ENCODE measurements around the gene ANKS1B. TPM values are rescaled to one million over a fixed set of nuclear protein-coding genes. Genes with fewer than 3 reads are reported as not detected.

The ANKS1B gene
- total and polyA plus RNA-seq, 4 experiments from 2014 or later = 0.28 to 0.55 TPM; not detected in 2

- ChIA-PET POLR2A (ENCODE audit: partially characterized antibody) (no interaction called here), CTCF (ENCODE audit: partially characterized antibody) (no interaction called here)
- Mint-ChIP-seq H3K36me3 (no peaks in the 10 kb centered on the region), H3K27me3 (peaks cover 2 to 3% of the 10 kb centered on the region in 2 donors), H3K4me3 (no peak overlapping the region), H3K27ac (no peak overlapping the region), H3K4me1 (no peaks in the 10 kb centered on the region), H3K9me3 (peaks cover 0 to 6% (median 0%) of the 10 kb centered on the region in 8 donors)
- H3K9me3 ChIP-seq (ENCODE audit: control insufficient read depth in 1 of 2, low read length in 2 of 2) = no peaks in the 10 kb centered on the region
- DNase-seq = no peak
- H3K4me3 ChIP-seq (ENCODE audit: low read length in 2 of 2) = no peak overlapping the region
- intact Hi-C loops (cut with micrococcal nuclease) = no loop called here
- no peaks in the 10 kb centered on the region for H3K36me3 ChIP-seq (ENCODE audit: insufficient read depth, low read length)
- no peaks in the 10 kb centered on the region for H3K27me3 ChIP-seq (ENCODE audit: insufficient read depth, low read length)
- H3K27ac ChIP-seq (ENCODE audit: low read depth, low read length) = no peak overlapping the region
- no peaks in the 10 kb centered on the region for H3K4me1 ChIP-seq (ENCODE audit: insufficient read depth, low read length)
Measured at GRCh38 chr12:98903875-98904274, 1080.9 kb downstream of the ANKS1B start.

- no peak for DNase-seq
- H3K9me3 Mint-ChIP-seq = peaks cover 0 to 2% (median 0%) of the 10 kb centered on the region in 8 donors
- Histone ChIP-seq H3K36me3 (ENCODE audit: insufficient read depth, low read length) (no peaks in the 10 kb centered on the region), H3K9me3 (ENCODE audit: control insufficient read depth in 1 of 2, low read length in 2 of 2) (no peaks in the 10 kb centered on the region), H3K4me3 (ENCODE audit: low read length in 2 of 2) (no peak overlapping the region), H3K27me3 (ENCODE audit: insufficient read depth, low read length) (peaks cover 5% of the 10 kb centered on the region), H3K27ac (ENCODE audit: low read depth, low read length) (no peak overlapping the region), H3K4me1 (ENCODE audit: insufficient read depth, low read length) (no peaks in the 10 kb centered on the region)
- POLR2A ChIA-PET (ENCODE audit: partially characterized antibody) = interaction anchor here (0.6 kb wide), 1 partner anchor 27 kb away, joined by 3 read pairs; no protein-coding TSS in a partner anchor
- no peaks in the 10 kb centered on the region for H3K36me3 Mint-ChIP-seq
- CTCF ChIA-PET (ENCODE audit: partially characterized antibody) = no interaction called here
- intact Hi-C loops (cut with micrococcal nuclease) = no loop called here
- no peak overlapping the region for H3K27ac Mint-ChIP-seq
- no peaks in the 10 kb centered on the region for H3K4me1 Mint-ChIP-seq
- H3K4me3 Mint-ChIP-seq = no peak overlapping the region
- peaks cover 15% of the 10 kb centered on the region in 2 donors for H3K27me3 Mint-ChIP-seq
Measured at GRCh38 chr12:98901189-98901588, 1083.5 kb downstream of the ANKS1B start.

DNA sequence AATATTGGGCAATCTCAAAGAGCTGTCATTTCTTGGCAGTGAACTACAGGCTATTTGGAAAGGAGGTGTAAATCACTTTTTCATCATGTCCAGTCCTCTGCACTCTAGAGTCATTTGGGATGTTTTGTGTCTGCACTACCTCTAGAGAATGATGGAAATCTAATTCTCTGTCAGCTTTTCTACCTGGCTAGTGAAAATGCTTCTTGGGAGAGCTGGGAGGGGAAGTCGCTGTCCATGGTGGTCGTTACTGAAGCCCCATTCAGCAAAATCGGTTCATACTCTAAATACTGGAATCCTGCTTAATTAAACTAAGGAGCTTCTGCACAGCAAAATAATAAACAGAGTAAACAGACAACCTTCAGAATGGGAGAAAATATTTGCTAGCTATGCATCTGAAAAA, 1087.8 kb downstream of the ANKS1B start:
- H3K9me3 Mint-ChIP-seq = peaks cover 0 to 2% (median 0%) of the 10 kb centered on the region in 8 donors
- no peaks in the 10 kb centered on the region for H3K9me3 ChIP-seq (ENCODE audit: control insufficient read depth in 1 of 2, low read length in 2 of 2)
- no peak overlapping the region for H3K4me3 ChIP-seq (ENCODE audit: low read length in 2 of 2)
- H3K27ac Mint-ChIP-seq = no peak overlapping the region
- no peak overlapping the region for H3K27ac ChIP-seq (ENCODE audit: low read depth, low read length)
- POLR2A ChIA-PET (ENCODE audit: partially characterized antibody) = no interaction called here
- no peak overlapping the region for H3K4me3 Mint-ChIP-seq
- CTCF ChIA-PET (ENCODE audit: partially characterized antibody) = no interaction called here
- peaks cover 0 to 10% (median 2%) of the 10 kb centered on the region in 4 donors for H3K4me1 Mint-ChIP-seq
- H3K4me1 ChIP-seq (ENCODE audit: insufficient read depth, low read length) = no peaks in the 10 kb centered on the region
- intact Hi-C loops (cut with micrococcal nuclease) = no loop called here
- peaks cover 17% of the 10 kb centered on the region for H3K27me3 ChIP-seq (ENCODE audit: insufficient read depth, low read length)
- no peak for DNase-seq
- H3K27me3 Mint-ChIP-seq = peaks cover 32 to 41% of the 10 kb centered on the region in 2 donors
- H3K36me3 ChIP-seq (ENCODE audit: insufficient read depth, low read length) = no peaks in the 10 kb centered on the region
- H3K36me3 Mint-ChIP-seq = no peaks in the 10 kb centered on the region

GRCh38 chr12:98895086-98895651, 1089.6 kb downstream of the ANKS1B start:
- no peaks in the 10 kb centered on the region for H3K4me1 ChIP-seq (ENCODE audit: insufficient read depth, low read length)
- DNase-seq = no peak
- H3K27ac ChIP-seq (ENCODE audit: low read depth, low read length) = no peak overlapping the region
- Mint-ChIP-seq H3K27me3 (peaks cover 34 to 44% of the 10 kb centered on the region in 2 donors), H3K9me3 (no peaks in the 10 kb centered on the region), H3K4me3 (no peak overlapping the region), H3K27ac (no peak overlapping the region), H3K36me3 (no peaks in the 10 kb centered on the region), H3K4me1 (peaks cover 0 to 10% (median 2%) of the 10 kb centered on the region in 4 donors)
- peaks cover 20% of the 10 kb centered on the region for H3K27me3 ChIP-seq (ENCODE audit: insufficient read depth, low read length)
- POLR2A ChIA-PET (ENCODE audit: partially characterized antibody) = no interaction called here
- H3K9me3 ChIP-seq (ENCODE audit: control insufficient read depth in 1 of 2, low read length in 2 of 2) = no peaks in the 10 kb centered on the region
- no peaks in the 10 kb centered on the region for H3K36me3 ChIP-seq (ENCODE audit: insufficient read depth, low read length)
- CTCF ChIA-PET (ENCODE audit: partially characterized antibody) = no interaction called here
- intact Hi-C loops (cut with micrococcal nuclease) = no loop called here
- H3K4me3 ChIP-seq (ENCODE audit: low read length in 2 of 2) = no peak overlapping the region

- POLR2A ChIA-PET (ENCODE audit: partially characterized antibody) = no interaction called here
- H3K27ac Mint-ChIP-seq = no peak overlapping the region
- CTCF ChIA-PET (ENCODE audit: partially characterized antibody) = no interaction called here
- Histone ChIP-seq H3K9me3 (ENCODE audit: control insufficient read depth in 1 of 2, low read length in 2 of 2) (no peaks in the 10 kb centered on the region), H3K4me3 (ENCODE audit: low read length in 2 of 2) (no peak overlapping the region), H3K27me3 (ENCODE audit: insufficient read depth, low read length) (peaks cover 20% of the 10 kb centered on the region), H3K27ac (ENCODE audit: low read depth, low read length) (no peak overlapping the region), H3K36me3 (ENCODE audit: insufficient read depth, low read length) (no peaks in the 10 kb centered on the region), H3K4me1 (ENCODE audit: insufficient read depth, low read length) (no peaks in the 10 kb centered on the region)
- H3K4me1 Mint-ChIP-seq = peaks cover 0 to 10% (median 2%) of the 10 kb centered on the region in 4 donors
- intact Hi-C loops (cut with micrococcal nuclease) = no loop called here
- H3K9me3 Mint-ChIP-seq = no peaks in the 10 kb centered on the region
- no peak for DNase-seq
- no peak overlapping the region for H3K4me3 Mint-ChIP-seq
- H3K27me3 Mint-ChIP-seq = peaks cover 34 to 44% of the 10 kb centered on the region in 2 donors
- H3K36me3 Mint-ChIP-seq = no peaks in the 10 kb centered on the region
Measured at GRCh38 chr12:98894412-98895085, 1090.2 kb downstream of the ANKS1B start.

DNA sequence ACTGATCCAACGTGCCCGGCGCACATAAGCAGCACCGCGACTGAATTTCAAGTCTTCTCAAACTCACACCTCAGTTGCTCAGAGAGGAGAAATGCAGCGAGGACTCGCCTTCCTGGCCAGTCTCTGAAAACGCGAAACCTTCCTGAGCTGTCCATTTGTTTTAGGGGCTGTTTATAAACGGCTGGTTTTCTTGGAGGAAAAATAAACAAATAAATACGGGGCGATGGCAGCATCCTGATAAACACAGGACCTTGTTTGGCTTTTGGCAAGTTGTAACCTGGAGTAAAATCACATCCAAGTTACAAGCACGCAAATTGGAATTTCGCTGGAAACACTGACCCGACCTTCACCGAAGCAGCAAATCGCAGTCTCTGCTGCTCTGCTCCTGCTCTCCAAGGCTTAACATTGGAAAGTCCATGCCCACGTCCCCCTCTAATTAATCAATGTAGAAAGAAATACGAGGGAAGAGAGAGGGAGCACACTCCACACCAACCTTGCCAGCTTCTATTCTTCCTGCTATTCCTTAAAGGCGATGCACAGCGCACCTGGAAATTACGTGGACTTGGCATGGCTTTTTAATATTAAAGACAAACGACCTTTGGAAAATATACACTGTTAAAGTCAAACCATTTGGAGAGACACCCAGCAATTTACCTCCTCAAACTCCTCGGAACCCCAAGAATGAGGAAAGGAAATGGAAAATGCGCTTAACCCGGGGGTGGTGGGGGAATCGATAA, 1090.9 kb downstream of the ANKS1B start:
- H3K27me3 ChIP-seq (ENCODE audit: insufficient read depth, low read length) = peaks cover 20% of the 10 kb centered on the region
- DNase-seq = no peak

DNA sequence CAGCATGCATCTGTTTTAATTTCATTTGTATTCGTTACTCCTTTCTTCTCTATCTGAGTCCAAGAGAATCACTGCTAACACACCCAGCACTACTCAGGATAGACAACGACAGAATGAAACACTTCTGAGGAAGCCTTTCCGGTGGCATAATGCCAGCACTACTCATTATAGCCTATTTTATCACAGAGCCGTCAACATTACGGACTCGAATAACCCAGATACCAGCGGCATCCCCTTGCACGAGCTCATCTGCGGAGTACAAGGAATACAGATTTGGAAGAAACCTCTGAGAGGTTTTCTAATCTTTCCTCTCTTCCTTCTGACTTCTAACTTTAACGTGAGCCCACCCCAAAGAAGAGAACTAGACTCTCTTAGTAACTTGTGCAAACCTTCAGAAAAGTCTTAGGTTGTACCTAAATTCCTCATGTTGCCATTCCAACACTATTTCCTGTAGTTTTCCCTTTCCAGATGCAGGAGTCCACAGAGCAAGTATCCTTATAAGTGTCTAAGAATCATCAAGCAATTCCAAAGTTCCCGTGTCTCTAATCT, 1091.5 kb downstream of the ANKS1B start:
- H3K4me3 Mint-ChIP-seq = no peak overlapping the region
- Histone ChIP-seq H3K9me3 (ENCODE audit: control insufficient read depth in 1 of 2, low read length in 2 of 2) (no peaks in the 10 kb centered on the region), H3K27ac (ENCODE audit: low read depth, low read length) (no peak overlapping the region), H3K4me3 (ENCODE audit: low read length in 2 of 2) (no peak overlapping the region), H3K4me1 (ENCODE audit: insufficient read depth, low read length) (no peaks in the 10 kb centered on the region), H3K36me3 (ENCODE audit: insufficient read depth, low read length) (no peaks in the 10 kb centered on the region), H3K27me3 (ENCODE audit: insufficient read depth, low read length) (peaks cover 20% of the 10 kb centered on the region)
- H3K27me3 Mint-ChIP-seq = peaks cover 37 to 50% of the 10 kb centered on the region in 2 donors
- intact Hi-C loops (cut with micrococcal nuclease) = no loop called here
- H3K27ac Mint-ChIP-seq = no peak overlapping the region
- DNase-seq = no peak
- POLR2A ChIA-PET (ENCODE audit: partially characterized antibody) = no interaction called here
- peaks cover 0 to 10% (median 2%) of the 10 kb centered on the region in 4 donors for H3K4me1 Mint-ChIP-seq
- H3K9me3 Mint-ChIP-seq = no peaks in the 10 kb centered on the region
- no peaks in the 10 kb centered on the region for H3K36me3 Mint-ChIP-seq
- CTCF ChIA-PET (ENCODE audit: partially characterized antibody) = no interaction called here

More for the DNA sequence above, 1090.9 kb downstream of the ANKS1B start:
- Histone ChIP-seq H3K4me3 (ENCODE audit: low read length in 2 of 2) (no peak overlapping the region), H3K9me3 (ENCODE audit: control insufficient read depth in 1 of 2, low read length in 2 of 2) (no peaks in the 10 kb centered on the region), H3K4me1 (ENCODE audit: insufficient read depth, low read length) (no peaks in the 10 kb centered on the region), H3K27ac (ENCODE audit: low read depth, low read length) (no peak overlapping the region), H3K36me3 (ENCODE audit: insufficient read depth, low read length) (no peaks in the 10 kb centered on the region)
- Mint-ChIP-seq H3K27ac (no peak overlapping the region), H3K27me3 (peaks cover 33 to 46% of the 10 kb centered on the region in 2 donors), H3K9me3 (no peaks in the 10 kb centered on the region), H3K4me1 (peaks cover 0 to 10% (median 2%) of the 10 kb centered on the region in 4 donors), H3K36me3 (no peaks in the 10 kb centered on the region), H3K4me3 (peak overlapping the region in 1 of 8 donors; percentile 31)
- ChIA-PET CTCF (ENCODE audit: partially characterized antibody) (no interaction called here), POLR2A (ENCODE audit: partially characterized antibody) (no interaction called here)
- intact Hi-C loops (cut with micrococcal nuclease) = no loop called here

Data from CD4-positive, alpha-beta memory T cell (primary cell).